ENCODE data around the gene CTCFL.

CTCFL gene

GRCh38 chr20:57509665-57510237 is 15.2 kb downstream of the CTCFL start:
- no peak overlapping the region for H3K4me3 Mint-ChIP-seq
- no peak for ATAC-seq

GRCh38 chr20:57508831-57509230 is 16.1 kb downstream of the CTCFL start:
- Mint-ChIP-seq H3K27me3 (no peaks in the 10 kb centered on the region), H3K36me3 (no peaks in the 10 kb centered on the region), H3K27ac (no peak overlapping the region), H3K4me3 (no peak overlapping the region), H3K9me3 (no peaks in the 10 kb centered on the region), H3K4me1 (peaks cover 6% of the 10 kb centered on the region)
- no peak for ATAC-seq

More at GRCh38 chr20:57509665-57510237, 15.2 kb downstream of the CTCFL start:
- Mint-ChIP-seq H3K9me3 (no peaks in the 10 kb centered on the region), H3K4me1 (peaks cover under 1% of the 10 kb centered on the region), H3K27me3 (no peaks in the 10 kb centered on the region), H3K27ac (no peak overlapping the region), H3K36me3 (no peaks in the 10 kb centered on the region)

- H3K36me3 Mint-ChIP-seq: no peaks in the 10 kb centered on the region
These were observed 16.6 kb downstream of the CTCFL start for GRCh38 chr20:57508381-57508780.

GRCh38 chr20:57507477-57507876 is 17.5 kb downstream of the CTCFL start:
- no peaks in the 10 kb centered on the region for H3K36me3 Mint-ChIP-seq
- H3K27me3 Mint-ChIP-seq: no peaks in the 10 kb centered on the region
- H3K4me3 Mint-ChIP-seq: no peak overlapping the region
- H3K27ac Mint-ChIP-seq: no peak overlapping the region
- peaks cover 19% of the 10 kb centered on the region for H3K4me1 Mint-ChIP-seq
- no peak for ATAC-seq
- H3K9me3 Mint-ChIP-seq: no peaks in the 10 kb centered on the region

More at GRCh38 chr20:57508381-57508780, 16.6 kb downstream of the CTCFL start:
- no peak for ATAC-seq
- Mint-ChIP-seq H3K27ac (no peak overlapping the region), H3K9me3 (no peaks in the 10 kb centered on the region), H3K4me1 (peaks cover 10% of the 10 kb centered on the region), H3K27me3 (no peaks in the 10 kb centered on the region), H3K4me3 (no peak overlapping the region)

- no peak overlapping the region for H3K4me3 Mint-ChIP-seq
- H3K4me1 Mint-ChIP-seq: peaks cover 34% of the 10 kb centered on the region
- H3K27me3 Mint-ChIP-seq: peaks cover 14% of the 10 kb centered on the region
- H3K9me3 Mint-ChIP-seq: no peaks in the 10 kb centered on the region
- no peak for ATAC-seq
- H3K36me3 Mint-ChIP-seq: no peaks in the 10 kb centered on the region
- H3K27ac Mint-ChIP-seq: no peak overlapping the region
These were observed 19.0 kb downstream of the CTCFL start for GRCh38 chr20:57505979-57506378.

GRCh38 chr20:57504411-57504810 is 20.5 kb downstream of the CTCFL start:
- ATAC-seq: no peak
- Mint-ChIP-seq H3K27me3 (peaks cover 14% of the 10 kb centered on the region), H3K4me3 (no peak overlapping the region)

GRCh38 chr20:57503035-57503658 is 21.8 kb downstream of the CTCFL start:
- Mint-ChIP-seq H3K4me1 (peaks cover 43% of the 10 kb centered on the region), H3K36me3 (no peaks in the 10 kb centered on the region), H3K9me3 (no peaks in the 10 kb centered on the region), H3K27me3 (peaks cover 14% of the 10 kb centered on the region), H3K4me3 (no peak overlapping the region), H3K27ac (no peak overlapping the region)
- peak; percentile 78 for ATAC-seq

More at GRCh38 chr20:57504411-57504810, 20.5 kb downstream of the CTCFL start:
- Mint-ChIP-seq H3K36me3 (no peaks in the 10 kb centered on the region), H3K4me1 (peaks cover 36% of the 10 kb centered on the region), H3K27ac (no peak overlapping the region), H3K9me3 (no peaks in the 10 kb centered on the region)

GRCh38 chr20:57502336-57502700 is 22.6 kb downstream of the CTCFL start:
- peaks cover 43% of the 10 kb centered on the region for H3K4me1 Mint-ChIP-seq
- H3K27me3 Mint-ChIP-seq: peaks cover 14% of the 10 kb centered on the region
- no peak for ATAC-seq
- H3K27ac Mint-ChIP-seq: no peak overlapping the region
- no peaks in the 10 kb centered on the region for H3K36me3 Mint-ChIP-seq
- H3K4me3 Mint-ChIP-seq: no peak overlapping the region
- H3K9me3 Mint-ChIP-seq: no peaks in the 10 kb centered on the region

GRCh38 chr20:57501461-57502335 is 23.2 kb downstream of the CTCFL start:
- H3K36me3 Mint-ChIP-seq: no peaks in the 10 kb centered on the region
- H3K4me3 Mint-ChIP-seq: no peak overlapping the region
- peaks cover 14% of the 10 kb centered on the region for H3K27me3 Mint-ChIP-seq
- no peak for ATAC-seq
- peaks cover 43% of the 10 kb centered on the region for H3K4me1 Mint-ChIP-seq
- H3K9me3 Mint-ChIP-seq: no peaks in the 10 kb centered on the region
- peak overlapping the region; percentile 19 for H3K27ac Mint-ChIP-seq

- peaks cover 14% of the 10 kb centered on the region for H3K27me3 Mint-ChIP-seq
These were observed 24.0 kb downstream of the CTCFL start for GRCh38 chr20:57500962-57501361.

GRCh38 chr20:57500235-57500634 is 24.7 kb downstream of the CTCFL start:
- no peak overlapping the region for H3K27ac Mint-ChIP-seq
- H3K4me1 Mint-ChIP-seq: peaks cover 47% of the 10 kb centered on the region
- H3K9me3 Mint-ChIP-seq: no peaks in the 10 kb centered on the region
- no peak overlapping the region for H3K4me3 Mint-ChIP-seq
- no peaks in the 10 kb centered on the region for H3K36me3 Mint-ChIP-seq
- H3K27me3 Mint-ChIP-seq: peaks cover 14% of the 10 kb centered on the region
- ATAC-seq: no peak

More at GRCh38 chr20:57500962-57501361, 24.0 kb downstream of the CTCFL start:
- ATAC-seq: no peak
- Mint-ChIP-seq H3K4me1 (peaks cover 43% of the 10 kb centered on the region), H3K36me3 (no peaks in the 10 kb centered on the region), H3K27ac (peak overlapping the region; percentile 19), H3K9me3 (no peaks in the 10 kb centered on the region), H3K4me3 (no peak overlapping the region)

- no peak for ATAC-seq
- Mint-ChIP-seq H3K36me3 (no peaks in the 10 kb centered on the region), H3K27ac (no peak overlapping the region), H3K4me1 (peaks cover 50% of the 10 kb centered on the region), H3K27me3 (peaks cover 14% of the 10 kb centered on the region), H3K9me3 (no peaks in the 10 kb centered on the region), H3K4me3 (no peak overlapping the region)
These were observed 25.3 kb downstream of the CTCFL start for GRCh38 chr20:57499676-57500075.

GRCh38 chr20:57498425-57499400 is 26.2 kb downstream of the CTCFL start:
- peaks cover 14% of the 10 kb centered on the region for H3K27me3 Mint-ChIP-seq

GRCh38 chr20:57496592-57496991 is 28.3 kb downstream of the CTCFL start:
- Mint-ChIP-seq H3K4me1 (peaks cover 42% of the 10 kb centered on the region), H3K9me3 (no peaks in the 10 kb centered on the region), H3K4me3 (no peak overlapping the region), H3K27me3 (peaks cover 6% of the 10 kb centered on the region), H3K36me3 (no peaks in the 10 kb centered on the region), H3K27ac (no peak overlapping the region)
- ATAC-seq: no peak

More at GRCh38 chr20:57498425-57499400, 26.2 kb downstream of the CTCFL start:
- Mint-ChIP-seq H3K4me1 (peaks cover 45% of the 10 kb centered on the region), H3K9me3 (no peaks in the 10 kb centered on the region), H3K27ac (no peak overlapping the region), H3K36me3 (no peaks in the 10 kb centered on the region), H3K4me3 (no peak overlapping the region)
- peak; percentile 67 for ATAC-seq
